Body of pancreas (tissue), 4 donors: Measurements from ENCODE around the gene PMM1.

Source experiments
- POLR2A ChIP-seq, 3 donors: fragments of 450-650 bp; IDR thresholded peaks; one replicate each; pipeline ENCODE4 v1.6.1; 2016; ENCODE audit warnings: antibody characterized with exemption in 3 of 3, mild to moderate bottlenecking in 2 of 3
- TF ChIP-seq, protein P1 (sequence below), 7 experiments: fragments of 450-650 bp in 4 of 7; fragments of 200-600 bp in 3 of 7; sonication (generic) in 3 of 7; IDR thresholded peaks; one replicate each; pipeline ENCODE4 v1.5.1; 2016 to 2019; ENCODE audit warnings: antibody characterized with exemption in 7 of 7

DNA sequence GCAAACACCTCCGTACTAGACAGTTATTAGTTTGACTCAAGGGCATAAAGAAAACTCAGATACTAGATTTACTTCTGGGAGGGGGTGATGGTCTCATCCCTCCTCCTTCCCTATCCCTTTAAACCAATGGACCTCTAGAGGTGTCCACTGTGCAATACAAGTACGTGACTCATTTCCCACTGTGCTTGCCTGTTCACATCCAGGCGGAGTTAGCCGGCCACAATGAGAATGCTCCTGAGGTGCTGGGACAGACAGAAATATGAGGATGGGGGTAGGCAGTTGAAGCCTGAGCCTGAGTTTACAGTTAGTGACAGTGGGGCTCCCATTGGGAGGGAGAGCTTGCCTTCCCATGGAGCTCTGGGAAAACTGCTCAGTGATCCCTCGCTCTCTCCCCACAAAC, 8.4 kb upstream of the PMM1 start:
- TF ChIP-seq, protein P1, sequence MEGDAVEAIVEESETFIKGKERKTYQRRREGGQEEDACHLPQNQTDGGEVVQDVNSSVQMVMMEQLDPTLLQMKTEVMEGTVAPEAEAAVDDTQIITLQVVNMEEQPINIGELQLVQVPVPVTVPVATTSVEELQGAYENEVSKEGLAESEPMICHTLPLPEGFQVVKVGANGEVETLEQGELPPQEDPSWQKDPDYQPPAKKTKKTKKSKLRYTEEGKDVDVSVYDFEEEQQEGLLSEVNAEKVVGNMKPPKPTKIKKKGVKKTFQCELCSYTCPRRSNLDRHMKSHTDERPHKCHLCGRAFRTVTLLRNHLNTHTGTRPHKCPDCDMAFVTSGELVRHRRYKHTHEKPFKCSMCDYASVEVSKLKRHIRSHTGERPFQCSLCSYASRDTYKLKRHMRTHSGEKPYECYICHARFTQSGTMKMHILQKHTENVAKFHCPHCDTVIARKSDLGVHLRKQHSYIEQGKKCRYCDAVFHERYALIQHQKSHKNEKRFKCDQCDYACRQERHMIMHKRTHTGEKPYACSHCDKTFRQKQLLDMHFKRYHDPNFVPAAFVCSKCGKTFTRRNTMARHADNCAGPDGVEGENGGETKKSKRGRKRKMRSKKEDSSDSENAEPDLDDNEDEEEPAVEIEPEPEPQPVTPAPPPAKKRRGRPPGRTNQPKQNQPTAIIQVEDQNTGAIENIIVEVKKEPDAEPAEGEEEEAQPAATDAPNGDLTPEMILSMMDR (IDR thresholded peaks at IDR 0.05) = no peak
- TF ChIP-seq POLR2A (IDR thresholded peaks at IDR 0.05) = no peak
